IMR-90 (cell line): ENCODE results near the gene STEEP1. TPM values are rescaled to one million over a fixed set of nuclear protein-coding genes. Genes with fewer than 3 reads are reported as not detected.

Experiments used
- ATAC-seq: fragments of 200-7000 bp; cut with Tn5 transposase; 2 replicates; pipeline ENCODE4 v1.9.1; 2020; ENCODE audit warnings: low read depth, mild to moderate bottlenecking, moderate library complexity
- BruUV-seq: library from RNA; stranded (reverse); fragments of 400-500 nt; replicated peaks from 2 replicates; lab custom pipeline; 2021; lab: Mats Ljungman, UMichigan
- CTCF ChIA-PET: fragments of 300-600 bp; formaldehyde crosslinking; extraction: SDS; loops from one replicate; lab custom pipeline; 2021; ENCODE audit warnings: antibody characterized with exemption; lab: Yijun Ruan, JAX
- POLR2A ChIA-PET: fragments of 300-600 bp; sonication (Branson Sonifier 250); formaldehyde crosslinking; loops from one replicate; lab custom pipeline; 2022; ENCODE audit warnings: antibody characterized with exemption; ENCODE audit not compliant: unreplicated experiment; lab: Charles Lee
- DNase-seq: peaks from one replicate; pipeline ENCODE4 v3.0.0; 2013
- H2AFZ ChIP-seq: replicated peaks from 2 replicates; pipeline ENCODE3; 2013; ENCODE audit warnings: low read length, mild to moderate bottlenecking; ENCODE audit not compliant: poor library complexity
- H2AK5ac ChIP-seq: 2 replicates; pipeline ENCODE4 v1.6.1; 2013; ENCODE audit warnings: low read depth, low read length, inconsistent platforms
- H2AK9ac ChIP-seq: replicated peaks from 2 replicates; pipeline ENCODE3; 2013; ENCODE audit warnings: mild to moderate bottlenecking, low read depth, low read length, moderate library complexity; ENCODE audit not compliant: poor library complexity
- H2BK120ac ChIP-seq: 2 replicates; pipeline ENCODE4 v1.6.1; 2013; ENCODE audit warnings: low read depth, low read length, inconsistent platforms
- H2BK15ac ChIP-seq: 3 replicates; pipeline ENCODE4 v1.6.1; 2013; ENCODE audit warnings: low read depth, low read length, inconsistent platforms
- H2BK20ac ChIP-seq: 2 replicates; pipeline ENCODE4 v1.6.1; 2013; ENCODE audit warnings: low read depth, mild to moderate bottlenecking, inconsistent platforms, low read length, moderate library complexity
- H2BK5ac ChIP-seq: 2 replicates; pipeline ENCODE4 v1.6.1; 2013; ENCODE audit warnings: mild to moderate bottlenecking, low read depth, low read length, inconsistent platforms; ENCODE audit not compliant: poor library complexity, severe bottlenecking
- H3K14ac ChIP-seq: replicated peaks from 2 replicates; pipeline ENCODE4 v1.6.1; 2013; ENCODE audit warnings: low read depth, low read length, inconsistent platforms
- H3K18ac ChIP-seq: 2 replicates; pipeline ENCODE4 v1.6.1; 2013; ENCODE audit warnings: low read depth, low read length, control low read depth
- H3K23ac ChIP-seq: 2 replicates; pipeline ENCODE4 v1.6.1; 2013; ENCODE audit warnings: low read depth, low read length, inconsistent platforms
- H3K27ac ChIP-seq: 2 replicates; pipeline ENCODE4 v1.5.1; 2013; ENCODE audit warnings: mild to moderate bottlenecking, control low read depth, low read length; ENCODE audit not compliant: insufficient read depth
- H3K27me3 ChIP-seq: 2 replicates; pipeline ENCODE4 v1.6.1; 2013; ENCODE audit warnings: low read length; ENCODE audit not compliant: control insufficient read depth, insufficient read depth
- H3K36me3 ChIP-seq: 2 replicates; pipeline ENCODE4 v1.6.1; 2013; ENCODE audit warnings: low read length, mixed read lengths; ENCODE audit not compliant: control insufficient read depth, insufficient read depth
- H3K4ac ChIP-seq: 2 replicates; pipeline ENCODE4 v1.6.1; 2013; ENCODE audit warnings: low read depth, low read length, inconsistent platforms
- H3K4me1 ChIP-seq: 2 replicates; pipeline ENCODE4 v1.6.1; 2013; ENCODE audit warnings: low read length, mixed read lengths; ENCODE audit not compliant: control insufficient read depth, insufficient read depth
- H3K4me2 ChIP-seq: 2 replicates; pipeline ENCODE4 v1.6.1; 2013; ENCODE audit warnings: low read depth, mild to moderate bottlenecking, control low read depth, low read length, moderate library complexity
- H3K4me3 ChIP-seq: 2 replicates; pipeline ENCODE4 v1.5.1; 2013; ENCODE audit warnings: low read depth, mild to moderate bottlenecking, control low read depth, low read length, moderate library complexity; ENCODE audit not compliant: insufficient read depth
- H3K56ac ChIP-seq: 2 replicates; pipeline ENCODE4 v1.6.1; 2013; ENCODE audit warnings: low read length, inconsistent platforms; ENCODE audit not compliant: insufficient read depth; ENCODE audit errors: extremely low read depth
- H3K79me1 ChIP-seq, 2 experiments: 2 replicates each; pipeline ENCODE4 v1.6.1; 2013; ENCODE audit warnings: low read length in 2 of 2, inconsistent platforms in 1 of 2, low read depth in 1 of 2
- H3K9ac ChIP-seq: 2 replicates; pipeline ENCODE4 v1.6.1; 2013; ENCODE audit warnings: low read depth, low read length, control low read depth
- H3K9me1 ChIP-seq: 2 replicates; pipeline ENCODE4 v1.6.1; 2013; ENCODE audit warnings: low read length, inconsistent platforms; ENCODE audit not compliant: insufficient read depth
- H3K9me3 ChIP-seq: 2 replicates; pipeline ENCODE4 v1.6.1; 2013; ENCODE audit warnings: low read length; ENCODE audit not compliant: control insufficient read depth, insufficient read depth
- H4K20me1 ChIP-seq: 2 replicates; pipeline ENCODE4 v1.6.1; 2013; ENCODE audit warnings: low read length, inconsistent platforms; ENCODE audit not compliant: insufficient read depth
- H4K5ac ChIP-seq: 2 replicates; pipeline ENCODE4 v1.6.1; 2013; ENCODE audit warnings: mild to moderate bottlenecking, low read depth, low read length, control low read depth
- H4K8ac ChIP-seq, 2 experiments: 2 replicates each; pipeline ENCODE4 v1.6.1; 2013; ENCODE audit warnings: low read depth in 2 of 2, low read length in 2 of 2, control low read depth in 1 of 2, inconsistent platforms in 1 of 2
- H4K91ac ChIP-seq: 2 replicates; pipeline ENCODE4 v1.6.1; 2013; ENCODE audit warnings: low read depth, low read length, inconsistent platforms; ENCODE audit not compliant: insufficient read depth
- BHLHE40 ChIP-seq: fragments of 150-350 bp; IDR thresholded peaks from 2 replicates; pipeline ENCODE4 v1.6.1; 2016; ENCODE audit warnings: mild to moderate bottlenecking, low read depth, low read length
- CHD1 ChIP-seq: IDR thresholded peaks from 2 replicates; pipeline ENCODE4 v1.6.1; 2012; ENCODE audit warnings: low read depth, low read length, improper control_type of control experiment
- ELK1 ChIP-seq: fragments of 150-350 bp; IDR thresholded peaks from 2 replicates; pipeline ENCODE4 v1.6.1; 2016; ENCODE audit warnings: low read depth, mild to moderate bottlenecking, low read length, moderate library complexity, borderline replicate concordance
- MAZ ChIP-seq: IDR thresholded peaks from 2 replicates; pipeline ENCODE4 v1.6.1; 2012; ENCODE audit warnings: low read depth, mild to moderate bottlenecking, low read length, improper control_type of control experiment, moderate library complexity, borderline replicate concordance
- NFE2L2 ChIP-seq: fragments of 150-350 bp; IDR thresholded peaks from 2 replicates; pipeline ENCODE4 v1.6.1; 2016; ENCODE audit warnings: low read depth, mild to moderate bottlenecking, low read length
- RAD21 ChIP-seq: IDR thresholded peaks from 2 replicates; pipeline ENCODE4 v1.6.1; 2012; ENCODE audit warnings: low read length, improper control_type of control experiment
- RFX5 ChIP-seq: IDR thresholded peaks from 2 replicates; pipeline ENCODE4 v1.8.0; 2012; ENCODE audit warnings: low read depth, mild to moderate bottlenecking, low read length, moderate library complexity
- SMC3 ChIP-seq: fragments of 150-350 bp; IDR thresholded peaks from 2 replicates; pipeline ENCODE4 v1.6.1; 2016; ENCODE audit warnings: low read depth, mild to moderate bottlenecking, antibody characterized with exemption, low read length, moderate library complexity
- WGBS, 2 experiments: methylation state at CpG; one replicate each; pipeline versions ENCODE4 v1.1.5 to v1.1.7; 2013; ENCODE audit warnings: missing lambda C conversion rate in 2 of 2; ENCODE audit not compliant: insufficient read length in 1 of 2; ENCODE audit errors: extremely low coverage in 2 of 2; 5-methylcytosine and 5-hydroxymethylcytosine counted together
- dilution Hi-C: fragments of 300-500 bp; cut with HindIII; formaldehyde crosslinking; loops from one replicate; pipeline ENCODE4 v1.14.3; 2018; ENCODE audit warnings: low sequenced_read_pairs; ENCODE audit not compliant: unreplicated experiment
- in situ Hi-C: fragments of 300-500 bp; cut with MboI; formaldehyde crosslinking; loops from 3 replicates; pipeline ENCODE4 v1.14.3; 2019; ENCODE audit warnings: low sequenced_read_pairs, inconsistent platforms, mixed read lengths
- intact Hi-C: fragments of 100-400 bp; cut with micrococcal nuclease; formaldehyde crosslinking; loops from 2 replicates; pipeline ENCODE4 v1.10.0; 2022
- polyA plus RNA-seq, 3 experiments: library from polyadenylated mRNA; depleted of rRNA; stranded (reverse); fragments of >200 nt; gene quantifications; 2 replicates each; pipeline ENCODE4 v1.2.3, GENCODE V29; 2012; ENCODE audit warnings: low replicate concordance in 1 of 3
- total RNA-seq: library from RNA; depleted of rRNA; stranded (reverse); fragments of >200 nt; gene quantifications from 2 replicates; pipeline ENCODE4 v1.2.3, GENCODE V29; 2012
- TF ChIP-seq, protein P1 (sequence below): fragments of 150-350 bp; IDR thresholded peaks from 2 replicates; pipeline ENCODE4 v1.6.1; 2017; ENCODE audit warnings: mild to moderate bottlenecking, antibody characterized with exemption, low read length, low read depth
- TF ChIP-seq, protein P2 (sequence below): conservative IDR thresholded peaks from 2 replicates; pipeline ENCODE4 v1.5.1; 2012; ENCODE audit warnings: mild to moderate bottlenecking, low read depth, low read length, improper control_type of control experiment

The STEEP1 gene
- total and polyA plus RNA-seq, 2 of the 4 experiments (the other 2 are of a cell fraction), result 16.7 to 33.2 TPM

DNA sequence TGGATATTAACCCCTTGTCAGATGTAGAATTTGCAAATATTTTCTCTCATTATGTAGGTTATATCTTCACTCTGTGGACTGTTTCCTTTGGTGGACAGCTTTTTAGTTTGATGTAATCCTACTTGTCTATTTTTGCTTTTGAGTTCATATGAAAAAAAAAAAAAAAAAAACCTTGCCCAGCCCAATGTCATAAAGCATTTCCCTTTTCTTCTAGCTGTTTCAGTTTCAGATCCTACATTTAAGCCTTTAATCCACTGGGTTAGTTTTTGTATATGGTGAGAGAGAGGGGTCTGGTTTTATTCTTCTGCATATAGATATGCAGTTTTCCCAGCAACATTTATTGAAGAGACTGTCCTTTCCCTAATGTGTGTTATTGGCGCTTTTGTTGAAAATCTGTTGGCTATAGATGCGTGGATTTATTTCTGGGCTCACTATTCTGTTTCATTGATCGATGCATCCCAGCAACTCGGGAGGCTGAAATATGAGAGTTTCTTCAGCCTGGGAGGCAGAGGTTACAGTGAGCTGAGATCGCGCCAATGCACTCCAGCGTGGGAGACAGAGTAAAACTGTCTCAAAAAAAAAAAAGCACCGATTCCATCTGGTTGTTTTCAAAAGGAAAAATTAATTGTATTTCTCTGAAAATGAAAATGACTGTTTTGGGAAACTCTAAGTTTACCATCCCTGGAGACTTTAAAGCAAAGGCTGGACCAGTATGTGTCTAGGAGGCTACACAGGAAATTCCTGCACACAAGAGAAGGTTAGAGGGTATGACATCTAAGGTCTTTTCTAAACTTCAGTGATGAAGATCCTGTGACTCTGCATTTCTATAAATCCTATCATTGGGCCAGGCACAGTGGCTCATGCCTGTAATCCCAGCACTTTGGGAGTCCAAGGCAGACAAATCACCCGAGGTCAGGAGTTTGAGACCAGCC lies 35.6 kb downstream of the STEEP1 start:
- Histone ChIP-seq H4K8ac (no peak overlapping the region), H4K20me1 (no peaks in the 10 kb centered on the region), H3K4me2 (no peak overlapping the region), H2AK9ac (no peak overlapping the region), H2BK5ac (no peak overlapping the region), H2BK120ac (no peak overlapping the region), H4K5ac (no peak overlapping the region), H3K4me1 (no peaks in the 10 kb centered on the region), H3K9me3 (no peaks in the 10 kb centered on the region), H3K9me1 (no peaks in the 10 kb centered on the region), H4K91ac (no peak overlapping the region), H3K23ac (no peak overlapping the region), H3K4ac (no peak overlapping the region), H3K79me1 (no peaks in the 10 kb centered on the region), H3K18ac (no peak overlapping the region), H3K27ac (no peak overlapping the region), H2AK5ac (no peak overlapping the region), H2BK20ac (no peak overlapping the region), H3K56ac (no peak overlapping the region), H3K14ac (no peak overlapping the region), H2BK15ac (no peak overlapping the region), H3K36me3 (no peaks in the 10 kb centered on the region), H2AFZ (no peak overlapping the region), H3K27me3 (no peaks in the 10 kb centered on the region), H3K9ac (no peak overlapping the region), H3K4me3 (no peak overlapping the region)
- 64% methylated on average over 7 of the region's 9 CpGs; no CpG with 5 or more reads in 1 of the 2 experiments for WGBS, 2 experiments
- dilution Hi-C loops, result no loop called here
- ATAC-seq (no peak), DNase-seq (no peak)
- in situ Hi-C loops, result no loop called here
- POLR2A ChIA-PET, result no interaction called here
- intact Hi-C loops, result no loop called here
- BruUV-seq, result no TSS peak
- CTCF ChIA-PET, result interaction anchor here (0.7 kb wide), 1 partner anchor 46 kb away, joined by 3 read pairs; no protein-coding TSS in a partner anchor
- TF ChIP-seq, protein P1, sequence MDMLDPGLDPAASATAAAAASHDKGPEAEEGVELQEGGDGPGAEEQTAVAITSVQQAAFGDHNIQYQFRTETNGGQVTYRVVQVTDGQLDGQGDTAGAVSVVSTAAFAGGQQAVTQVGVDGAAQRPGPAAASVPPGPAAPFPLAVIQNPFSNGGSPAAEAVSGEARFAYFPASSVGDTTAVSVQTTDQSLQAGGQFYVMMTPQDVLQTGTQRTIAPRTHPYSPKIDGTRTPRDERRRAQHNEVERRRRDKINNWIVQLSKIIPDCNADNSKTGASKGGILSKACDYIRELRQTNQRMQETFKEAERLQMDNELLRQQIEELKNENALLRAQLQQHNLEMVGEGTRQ, result no peak
- no peak for TF ChIP-seq BHLHE40
- TF ChIP-seq SMC3, result no peak
- no peak for TF ChIP-seq RFX5
- TF ChIP-seq NFE2L2, result no peak
- TF ChIP-seq MAZ, result no peak
- TF ChIP-seq ELK1, result no peak
- TF ChIP-seq, protein P2, sequence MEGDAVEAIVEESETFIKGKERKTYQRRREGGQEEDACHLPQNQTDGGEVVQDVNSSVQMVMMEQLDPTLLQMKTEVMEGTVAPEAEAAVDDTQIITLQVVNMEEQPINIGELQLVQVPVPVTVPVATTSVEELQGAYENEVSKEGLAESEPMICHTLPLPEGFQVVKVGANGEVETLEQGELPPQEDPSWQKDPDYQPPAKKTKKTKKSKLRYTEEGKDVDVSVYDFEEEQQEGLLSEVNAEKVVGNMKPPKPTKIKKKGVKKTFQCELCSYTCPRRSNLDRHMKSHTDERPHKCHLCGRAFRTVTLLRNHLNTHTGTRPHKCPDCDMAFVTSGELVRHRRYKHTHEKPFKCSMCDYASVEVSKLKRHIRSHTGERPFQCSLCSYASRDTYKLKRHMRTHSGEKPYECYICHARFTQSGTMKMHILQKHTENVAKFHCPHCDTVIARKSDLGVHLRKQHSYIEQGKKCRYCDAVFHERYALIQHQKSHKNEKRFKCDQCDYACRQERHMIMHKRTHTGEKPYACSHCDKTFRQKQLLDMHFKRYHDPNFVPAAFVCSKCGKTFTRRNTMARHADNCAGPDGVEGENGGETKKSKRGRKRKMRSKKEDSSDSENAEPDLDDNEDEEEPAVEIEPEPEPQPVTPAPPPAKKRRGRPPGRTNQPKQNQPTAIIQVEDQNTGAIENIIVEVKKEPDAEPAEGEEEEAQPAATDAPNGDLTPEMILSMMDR, result no peak
- no peak for TF ChIP-seq CHD1
- TF ChIP-seq RAD21, result no peak
